GM23248 (cell line): ENCODE results near the gene GPC3.

Experiments
- EZH2 ChIP-seq: fragments of 200-600 bp; sonication (generic); IDR thresholded peaks from 2 replicates; pipeline ENCODE4 v1.6.1; 2018; ENCODE audit warnings: antibody characterized with exemption, mild to moderate bottlenecking; ENCODE audit not compliant: insufficient read depth, poor library complexity, severe bottlenecking
- EZH2phosphoT487 ChIP-seq: fragments of 200-600 bp; sonication (generic); IDR thresholded peaks from 2 replicates; pipeline ENCODE4 v1.6.1; 2018; ENCODE audit warnings: antibody characterized with exemption, moderate library complexity, mild to moderate bottlenecking, low read depth; ENCODE audit not compliant: insufficient read depth

DNA sequence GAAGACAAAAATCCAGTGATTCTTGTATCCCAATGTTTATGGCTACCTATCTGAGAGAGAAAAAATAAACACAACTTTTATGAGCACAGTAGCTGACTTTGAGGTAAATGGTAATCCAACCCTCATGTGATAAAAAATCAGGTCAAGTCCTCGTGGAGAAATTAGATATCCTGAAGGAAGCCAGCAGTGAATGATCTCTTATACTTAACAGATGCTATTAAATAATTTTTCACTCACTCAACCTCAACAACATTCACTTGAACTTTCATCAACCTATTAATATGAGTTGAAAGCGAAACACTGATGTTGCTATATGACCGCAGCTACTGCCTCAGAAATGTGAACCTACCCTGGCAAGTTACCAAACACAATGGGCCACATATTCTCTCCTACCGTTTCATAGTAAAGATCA is 105.4 kb downstream of the GPC3 start:
- TF ChIP-seq EZH2 (no peak), EZH2phosphoT487 (no peak)
